Activated CD4-positive, alpha-beta T cell treated with anti-CD3 and anti-CD28 coated beads for 24 hours (primary cell): ENCODE measurements around the gene MKNK2.
"Not testable (repeated sequence)": the region's sequence is repeated elsewhere in the genome, so short reads cannot be mapped to it uniquely, and the experiment has no call there.

Experiments used
- DNase-seq, 2 donors: peaks; one replicate each; pipeline ENCODE4 v3.0.0-alpha.2; 2020; ENCODE audit warnings: low read depth in 2 of 2

Gene MKNK2

GRCh38 chr19:1992759-1993260, 58.2 kb downstream of the MKNK2 start:
- DNase-seq: peak in 1 of 2 donors; percentile 29

GRCh38 chr19:1991018-1991913, 59.8 kb downstream of the MKNK2 start:
- DNase-seq: no peak

GRCh38 chr19:1990230-1991017, 60.6 kb downstream of the MKNK2 start:
- DNase-seq: no peak

GRCh38 chr19:1989513-1990229, 61.4 kb downstream of the MKNK2 start:
- DNase-seq: no peak

GRCh38 chr19:1988464-1988863, 62.6 kb downstream of the MKNK2 start:
- not testable (repeated sequence) for DNase-seq
